ENCODE results near the gene HYDIN.
"Not testable (repeated sequence)": the region's sequence is repeated elsewhere in the genome, so short reads cannot be mapped to it uniquely, and the experiment has no call there.

HYDIN gene

GRCh38 chr16:70984675-70985074 lies 245.8 kb downstream of the HYDIN start:
- DNase-seq = not testable (repeated sequence)

GRCh38 chr16:70968332-70968731 lies 262.2 kb downstream of the HYDIN start:
- DNase-seq = not testable (repeated sequence)

- DNase-seq = not testable (repeated sequence)
These were observed 270.4 kb downstream of the HYDIN start for GRCh38 chr16:70960169-70960568.

GRCh38 chr16:70954922-70955321 lies 275.6 kb downstream of the HYDIN start:
- not testable (repeated sequence) for DNase-seq

GRCh38 chr16:70953824-70954223 lies 276.7 kb downstream of the HYDIN start:
- DNase-seq = not testable (repeated sequence)

GRCh38 chr16:70943551-70943950 lies 287.0 kb downstream of the HYDIN start:
- DNase-seq = not testable (repeated sequence)

GRCh38 chr16:70939690-70940359 lies 290.7 kb downstream of the HYDIN start:
- not testable (repeated sequence) for DNase-seq

GRCh38 chr16:70936781-70937525 lies 293.6 kb downstream of the HYDIN start:
- not testable (repeated sequence) for DNase-seq

GRCh38 chr16:70935325-70935724 lies 295.2 kb downstream of the HYDIN start:
- DNase-seq = not testable (repeated sequence)

- not testable (repeated sequence) for DNase-seq
These were observed 296.8 kb downstream of the HYDIN start for GRCh38 chr16:70933746-70934145.

GRCh38 chr16:70930757-70931156 lies 299.8 kb downstream of the HYDIN start:
- not testable (repeated sequence) for DNase-seq

- not testable (repeated sequence) for DNase-seq
These were observed 308.4 kb downstream of the HYDIN start for GRCh38 chr16:70922164-70922563.

- DNase-seq = not testable (repeated sequence)
These were observed 309.9 kb downstream of the HYDIN start for GRCh38 chr16:70920661-70921060.

- DNase-seq = not testable (repeated sequence)
These were observed 342.3 kb downstream of the HYDIN start for GRCh38 chr16:70888208-70888607.

- not testable (repeated sequence) for DNase-seq
These were observed 345.9 kb downstream of the HYDIN start for GRCh38 chr16:70884652-70885051.

- not testable (repeated sequence) for DNase-seq
These were observed 348.2 kb downstream of the HYDIN start for GRCh38 chr16:70882311-70882710.

- DNase-seq = not testable (repeated sequence)
These were observed 352.6 kb downstream of the HYDIN start for GRCh38 chr16:70877895-70878294.

GRCh38 chr16:70876442-70876841 lies 354.1 kb downstream of the HYDIN start:
- DNase-seq = not testable (repeated sequence)

- DNase-seq = not testable (repeated sequence)
These were observed 365.8 kb downstream of the HYDIN start for GRCh38 chr16:70864698-70865097.

GRCh38 chr16:70861996-70862395 lies 368.5 kb downstream of the HYDIN start:
- DNase-seq = not testable (repeated sequence)

GRCh38 chr16:70851299-70851698 lies 379.2 kb downstream of the HYDIN start:
- DNase-seq = not testable (repeated sequence)

- DNase-seq = not testable (repeated sequence)
These were observed 406.9 kb downstream of the HYDIN start for GRCh38 chr16:70823498-70824118.

- DNase-seq = not testable (repeated sequence)
These were observed 407.8 kb downstream of the HYDIN start for GRCh38 chr16:70822734-70823133.

All from stimulated activated CD4-positive, alpha-beta T cell treated with anti-CD3 and anti-CD28 coated beads, Interleukin-2, amount 100 ng/mL, for 48 hours (primary cell).